T-helper 1 cell treated with Interleukin-12 subunit alpha and Interleukin-12 subunit beta and Interleukin-4 antibody, amounts not matched to agents 30 μg/mL and 1 μg/mL, for 36 hours (primary cell): ENCODE results near the gene MAPK9.

Source experiments
- H3K27ac Mint-ChIP-seq: one replicate; pipeline ENCODE4 v1.8.0; 2021; ENCODE audit warnings: mild to moderate bottlenecking, mixed read lengths
- H3K27me3 Mint-ChIP-seq: one replicate; pipeline ENCODE4 v1.8.0; 2021; ENCODE audit warnings: low read depth, mixed read lengths
- H3K36me3 Mint-ChIP-seq: one replicate; pipeline ENCODE4 v1.8.0; 2021; ENCODE audit warnings: low read depth, mixed read lengths
- H3K4me1 Mint-ChIP-seq: one replicate; pipeline ENCODE4 v1.8.0; 2021; ENCODE audit warnings: low read depth, mixed read lengths
- H3K4me3 Mint-ChIP-seq: one replicate; pipeline ENCODE4 v1.8.0; 2021; ENCODE audit warnings: mild to moderate bottlenecking, moderate library complexity, mixed read lengths
- H3K9me3 Mint-ChIP-seq: one replicate; pipeline ENCODE4 v1.8.0; 2021; ENCODE audit warnings: mixed read lengths

The MAPK9 gene

GRCh38 chr5:180201051-180201987 is 90.6 kb downstream of the MAPK9 start:
- H3K9me3 Mint-ChIP-seq: no peaks in the 10 kb centered on the region
- peaks cover 4% of the 10 kb centered on the region for H3K27me3 Mint-ChIP-seq
- no peak overlapping the region for H3K4me3 Mint-ChIP-seq
- H3K36me3 Mint-ChIP-seq: no peaks in the 10 kb centered on the region
- no peak overlapping the region for H3K27ac Mint-ChIP-seq
- H3K4me1 Mint-ChIP-seq: no peaks in the 10 kb centered on the region

GRCh38 chr5:180199390-180199789 is 92.5 kb downstream of the MAPK9 start:
- no peak overlapping the region for H3K4me3 Mint-ChIP-seq
- H3K4me1 Mint-ChIP-seq: no peaks in the 10 kb centered on the region
- H3K36me3 Mint-ChIP-seq: no peaks in the 10 kb centered on the region
- H3K27me3 Mint-ChIP-seq: no peaks in the 10 kb centered on the region
- no peaks in the 10 kb centered on the region for H3K9me3 Mint-ChIP-seq
- H3K27ac Mint-ChIP-seq: no peak overlapping the region

- no peaks in the 10 kb centered on the region for H3K9me3 Mint-ChIP-seq
- no peak overlapping the region for H3K27ac Mint-ChIP-seq
- H3K27me3 Mint-ChIP-seq: no peaks in the 10 kb centered on the region
- H3K4me3 Mint-ChIP-seq: no peak overlapping the region
- no peaks in the 10 kb centered on the region for H3K4me1 Mint-ChIP-seq
- H3K36me3 Mint-ChIP-seq: no peaks in the 10 kb centered on the region
These were observed 93.7 kb downstream of the MAPK9 start for GRCh38 chr5:180198208-180198607.

- Mint-ChIP-seq H3K9me3 (no peaks in the 10 kb centered on the region), H3K27me3 (no peaks in the 10 kb centered on the region), H3K4me1 (no peaks in the 10 kb centered on the region), H3K4me3 (no peak overlapping the region), H3K36me3 (no peaks in the 10 kb centered on the region), H3K27ac (no peak overlapping the region)
These were observed 94.7 kb downstream of the MAPK9 start for GRCh38 chr5:180197016-180197702.

- H3K4me1 Mint-ChIP-seq: no peaks in the 10 kb centered on the region
- no peak overlapping the region for H3K27ac Mint-ChIP-seq
- H3K36me3 Mint-ChIP-seq: no peaks in the 10 kb centered on the region
- no peaks in the 10 kb centered on the region for H3K9me3 Mint-ChIP-seq
- H3K27me3 Mint-ChIP-seq: no peaks in the 10 kb centered on the region
- no peak overlapping the region for H3K4me3 Mint-ChIP-seq
These were observed 97.2 kb downstream of the MAPK9 start for GRCh38 chr5:180194410-180195345.

GRCh38 chr5:180193749-180194375 is 98.0 kb downstream of the MAPK9 start:
- H3K4me3 Mint-ChIP-seq: no peak overlapping the region
- H3K4me1 Mint-ChIP-seq: no peaks in the 10 kb centered on the region
- no peaks in the 10 kb centered on the region for H3K36me3 Mint-ChIP-seq
- H3K27me3 Mint-ChIP-seq: no peaks in the 10 kb centered on the region
- peaks cover 5% of the 10 kb centered on the region for H3K9me3 Mint-ChIP-seq
- H3K27ac Mint-ChIP-seq: no peak overlapping the region

- Mint-ChIP-seq H3K27ac (no peak overlapping the region), H3K9me3 (peaks cover 5% of the 10 kb centered on the region), H3K27me3 (no peaks in the 10 kb centered on the region), H3K4me3 (no peak overlapping the region), H3K36me3 (no peaks in the 10 kb centered on the region), H3K4me1 (no peaks in the 10 kb centered on the region)
These were observed 100.2 kb downstream of the MAPK9 start for GRCh38 chr5:180191716-180192115.

GRCh38 chr5:180187767-180188166 is 104.1 kb downstream of the MAPK9 start:
- H3K27me3 Mint-ChIP-seq: peaks cover 4% of the 10 kb centered on the region
- H3K27ac Mint-ChIP-seq: no peak overlapping the region
- no peaks in the 10 kb centered on the region for H3K4me1 Mint-ChIP-seq
- H3K36me3 Mint-ChIP-seq: no peaks in the 10 kb centered on the region
- H3K9me3 Mint-ChIP-seq: peaks cover 11% of the 10 kb centered on the region
- no peak overlapping the region for H3K4me3 Mint-ChIP-seq
